AG04449 (cell line): ENCODE data around the gene ARID4B.
"Not testable (repeated sequence)": the region's sequence is repeated elsewhere in the genome, so short reads cannot be mapped to it uniquely, and the experiment has no call there.

ENCODE experiments used
- CTCF ChIA-PET: fragments of 350-600 bp; formaldehyde crosslinking; extraction: SDS; loops from one replicate; lab custom pipeline; 2021; ENCODE audit warnings: antibody characterized with exemption; lab: Yijun Ruan, JAX
- POLR2A ChIA-PET: fragments of 400-600, 350-600 bp; formaldehyde crosslinking; extraction: SDS; loops from one replicate; lab custom pipeline; 2020; ENCODE audit warnings: antibody characterized with exemption, inconsistent platforms; lab: Yijun Ruan, JAX
- DNase-seq: peaks from one replicate; pipeline ENCODE4 v3.0.0-alpha.2; 2010; ENCODE audit warnings: low read depth, low spot score
- H3K4me3 ChIP-seq: 2 replicates; pipeline ENCODE4 v1.5.1; 2011; ENCODE audit warnings: low read depth, mild to moderate bottlenecking, control low read depth, low read length
- TF ChIP-seq, protein P1 (sequence below): IDR thresholded peaks from one replicate; pipeline ENCODE4 v1.5.1; 2011; ENCODE audit warnings: mild to moderate bottlenecking, moderate library complexity, low read length, control low read depth, inconsistent platforms; ENCODE audit not compliant: insufficient read depth; ENCODE audit errors: missing control alignments

ARID4B gene

DNA sequence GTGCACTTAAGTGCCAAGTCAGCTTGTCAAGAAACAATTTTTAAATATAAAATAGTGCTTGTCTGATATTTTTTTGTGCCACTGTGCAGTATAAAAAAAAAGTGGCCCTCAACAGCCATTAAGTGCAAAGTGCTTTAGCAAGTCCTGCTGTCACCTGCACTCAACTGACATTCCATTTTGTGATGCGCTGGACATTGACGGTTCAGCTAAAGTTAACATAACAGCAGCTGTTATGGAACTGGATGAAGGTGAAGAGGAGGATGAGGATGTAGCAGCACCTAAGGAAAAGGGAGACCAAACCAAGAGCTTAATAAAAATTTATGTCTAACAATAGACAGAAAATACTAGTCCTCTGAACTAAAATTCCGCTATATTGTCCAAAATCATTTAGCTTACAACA is 159.6 kb downstream of the ARID4B start:
- no peak for DNase-seq
- TF ChIP-seq, protein P1, sequence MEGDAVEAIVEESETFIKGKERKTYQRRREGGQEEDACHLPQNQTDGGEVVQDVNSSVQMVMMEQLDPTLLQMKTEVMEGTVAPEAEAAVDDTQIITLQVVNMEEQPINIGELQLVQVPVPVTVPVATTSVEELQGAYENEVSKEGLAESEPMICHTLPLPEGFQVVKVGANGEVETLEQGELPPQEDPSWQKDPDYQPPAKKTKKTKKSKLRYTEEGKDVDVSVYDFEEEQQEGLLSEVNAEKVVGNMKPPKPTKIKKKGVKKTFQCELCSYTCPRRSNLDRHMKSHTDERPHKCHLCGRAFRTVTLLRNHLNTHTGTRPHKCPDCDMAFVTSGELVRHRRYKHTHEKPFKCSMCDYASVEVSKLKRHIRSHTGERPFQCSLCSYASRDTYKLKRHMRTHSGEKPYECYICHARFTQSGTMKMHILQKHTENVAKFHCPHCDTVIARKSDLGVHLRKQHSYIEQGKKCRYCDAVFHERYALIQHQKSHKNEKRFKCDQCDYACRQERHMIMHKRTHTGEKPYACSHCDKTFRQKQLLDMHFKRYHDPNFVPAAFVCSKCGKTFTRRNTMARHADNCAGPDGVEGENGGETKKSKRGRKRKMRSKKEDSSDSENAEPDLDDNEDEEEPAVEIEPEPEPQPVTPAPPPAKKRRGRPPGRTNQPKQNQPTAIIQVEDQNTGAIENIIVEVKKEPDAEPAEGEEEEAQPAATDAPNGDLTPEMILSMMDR, result no peak
- no peak overlapping the region for H3K4me3 ChIP-seq
- POLR2A ChIA-PET, result no interaction called here
- CTCF ChIA-PET, result interaction anchor here (1.3 kb wide), 1 partner anchor 249 kb away, joined by 5 read pairs; no protein-coding TSS in a partner anchor

DNA sequence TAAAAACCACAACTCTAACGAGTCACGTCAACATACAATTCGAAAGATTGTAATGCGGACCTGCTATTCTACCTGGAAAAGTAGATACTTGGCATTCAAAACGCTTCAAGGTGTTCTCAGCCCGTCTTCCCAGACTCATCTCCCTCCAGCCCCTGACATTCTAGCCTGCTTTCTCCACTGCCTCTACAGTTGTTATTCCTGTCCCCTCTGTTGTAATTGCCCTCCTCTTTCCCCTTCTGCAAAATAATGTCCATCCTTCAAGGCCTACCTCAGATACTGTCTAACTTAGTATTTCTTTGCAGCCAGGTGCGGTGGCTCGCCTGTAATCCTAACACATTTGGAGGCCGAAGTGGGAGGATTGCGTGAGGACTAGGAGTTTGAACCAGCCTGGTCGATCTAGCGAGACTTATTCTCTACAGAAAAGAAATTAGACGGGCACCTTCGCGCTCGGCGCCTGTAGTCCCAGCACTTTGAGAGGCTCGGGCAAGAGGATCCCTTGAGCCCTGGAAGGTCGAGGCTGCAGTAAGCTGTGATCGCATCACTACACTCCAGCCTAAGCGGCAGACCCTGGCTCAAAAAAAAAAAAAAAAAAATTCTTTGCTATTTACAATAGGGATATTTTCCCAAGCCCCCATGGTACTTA is 166.2 kb downstream of the ARID4B start:
- ChIA-PET CTCF (interaction anchor here (1.0 to 1.4 kb wide), 2 partner anchors 16 to 255 kb away, joined by 4 to 5 read pairs; no protein-coding TSS in a partner anchor), POLR2A (interaction anchor here (0.9 kb wide), 1 partner anchor 16 kb away, joined by 3 read pairs; no protein-coding TSS in a partner anchor)
- TF ChIP-seq, protein P1, result no peak
- no peak for DNase-seq
- peak overlapping the region; percentile 98 for H3K4me3 ChIP-seq

DNA sequence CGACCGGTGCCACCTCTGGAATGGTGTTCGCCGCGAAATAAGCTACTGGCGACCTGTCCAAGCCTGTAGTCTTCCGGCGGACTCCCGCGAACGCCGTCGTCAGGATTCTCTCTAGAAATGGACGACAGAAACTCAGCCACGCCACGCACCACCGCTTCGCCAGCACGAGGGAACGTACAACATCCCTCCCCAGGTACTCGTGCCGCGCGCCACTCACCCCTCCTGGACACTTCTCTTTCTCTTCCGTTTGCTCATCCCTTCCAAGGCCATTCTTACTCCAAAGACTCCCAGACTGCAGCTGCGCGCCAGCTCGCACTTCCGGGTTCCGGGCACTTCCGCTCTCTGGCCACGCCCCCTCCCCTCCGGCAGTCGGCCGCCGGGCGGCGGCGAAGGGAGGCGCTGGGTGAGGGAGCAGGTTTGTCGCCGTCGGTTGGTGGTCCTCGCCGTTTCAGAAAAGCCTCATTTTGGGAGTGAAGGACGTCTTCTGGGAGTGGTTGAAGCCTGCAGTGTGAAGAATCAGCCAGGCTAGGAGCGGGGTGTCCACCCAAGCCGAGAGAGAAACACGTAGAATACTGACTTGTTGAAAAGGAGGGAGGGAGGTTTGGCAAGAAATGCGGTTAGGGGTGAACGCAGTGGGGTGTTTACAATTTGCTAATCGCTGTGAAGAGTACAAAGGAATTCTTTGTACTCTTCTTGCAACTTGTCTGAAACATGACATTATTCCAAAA is 166.9 kb downstream of the ARID4B start, which contains the start of gene RBM34:
Gene RBM34 (minus strand): TSS at position 294 of the 728 bp plus-strand sequence. CDS start 24 bp downstream, at position 270.
- ChIA-PET POLR2A (interaction anchor here (0.5 to 2.0 kb wide), 11 partner anchors 11 to 662 kb away, joined by 3 to 5 read pairs (median 3); partner anchors contain the start of genes B3GALNT2, TBCE and TOMM20), CTCF (interaction anchor here (0.6 to 1.4 kb wide), 4 partner anchors 16 to 256 kb away, joined by 3 to 5 read pairs (median 4); no protein-coding TSS in a partner anchor)
- TF ChIP-seq, protein P1, result peak; percentile 40
- H3K4me3 ChIP-seq, result peak within 1 kb of the TSS; percentile 98
- peak; percentile 29 for DNase-seq

DNA sequence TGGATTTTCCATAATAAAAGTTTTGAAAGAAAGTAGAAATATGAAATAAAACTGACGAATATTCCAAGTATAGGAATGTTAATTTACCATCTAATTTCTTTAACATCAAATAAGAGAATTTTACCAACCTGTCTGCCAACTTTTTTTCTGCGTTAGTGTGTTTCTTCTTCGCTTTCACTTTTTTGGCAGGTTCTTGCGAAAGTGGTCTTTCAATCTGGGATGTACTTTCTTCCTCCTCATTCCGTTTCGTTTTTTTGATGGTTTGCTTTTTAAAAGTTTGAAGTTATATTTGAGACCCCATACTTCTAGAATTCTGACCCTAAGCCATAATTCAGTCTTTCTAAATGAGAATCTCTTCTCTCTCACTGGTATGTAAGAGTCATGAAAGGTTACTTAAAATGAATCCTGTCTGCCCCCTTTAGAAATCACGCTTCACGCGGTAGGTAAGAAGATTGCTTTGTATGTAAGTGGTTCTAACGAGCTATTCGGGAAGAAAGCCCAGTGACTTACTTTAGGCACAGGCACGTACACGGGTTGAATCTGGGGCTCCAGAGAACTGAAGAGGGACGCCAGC is 167.5 kb downstream of the ARID4B start:
- CTCF ChIA-PET, result interaction anchor here (0.6 to 1.4 kb wide), 4 partner anchors 15 to 256 kb away, joined by 3 to 5 read pairs (median 4); no protein-coding TSS in a partner anchor
- POLR2A ChIA-PET, result interaction anchor here (0.6 to 2.0 kb wide), 10 partner anchors 10 to 661 kb away, joined by 3 to 5 read pairs (median 3); partner anchors contain the start of genes B3GALNT2, TBCE and TOMM20
- no peak for DNase-seq
- TF ChIP-seq, protein P1, result no peak
- H3K4me3 ChIP-seq, result peak overlapping the region; percentile 98

DNA sequence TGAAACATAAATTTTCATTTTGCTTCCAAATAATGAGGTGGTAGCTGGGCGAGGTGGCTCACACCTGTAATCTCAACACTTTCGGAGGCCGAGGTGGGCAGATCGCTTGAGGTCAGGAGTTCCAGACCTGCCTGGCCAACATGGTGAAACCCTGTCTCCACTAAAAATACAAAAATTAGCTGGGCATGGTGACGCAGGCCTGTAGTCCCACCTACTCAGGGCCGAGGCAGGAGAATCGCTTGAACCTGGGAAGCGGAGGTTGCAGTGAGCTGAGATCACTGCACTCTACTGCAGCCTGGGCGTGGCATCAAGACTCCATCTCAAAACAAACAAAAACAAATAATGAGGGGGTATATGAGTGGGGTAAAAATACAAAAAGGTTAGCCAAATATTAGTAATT is 168.0 kb downstream of the ARID4B start:
- CTCF ChIA-PET, result interaction anchor here (1.4 kb wide), 1 partner anchor 67 kb away, joined by 3 read pairs; no protein-coding TSS in a partner anchor

DNA sequence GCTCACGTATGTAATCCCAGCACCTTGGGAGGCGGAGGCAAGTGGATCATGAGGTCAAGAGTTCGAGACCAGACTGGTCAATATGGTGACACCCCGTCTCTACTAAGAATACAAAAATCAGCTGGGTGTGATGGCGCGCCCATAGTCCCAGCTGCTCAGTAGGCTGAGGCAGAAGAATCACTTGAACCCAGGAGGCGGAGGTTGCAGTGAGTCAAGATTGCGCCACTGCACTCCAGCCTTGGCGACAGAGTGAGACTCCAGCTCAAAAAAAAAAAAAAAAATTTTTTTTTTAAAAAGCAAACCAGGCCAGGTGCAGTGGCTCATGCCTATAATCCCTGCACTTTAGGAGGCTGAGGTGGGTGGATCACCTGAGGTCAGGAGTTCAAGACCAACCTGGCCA is 168.7 kb downstream of the ARID4B start:
- H3K4me3 ChIP-seq, DNase-seq: not testable (repeated sequence)
- ChIA-PET CTCF (interaction anchor here (0.8 kb wide), 1 partner anchor 345 kb away, joined by 3 read pairs; the partner anchor contains the start of gene B3GALNT2), POLR2A (interaction anchor here (0.6 to 2.0 kb wide), 2 partner anchors 31 to 317 kb away, joined by 3 to 5 read pairs; partner anchors contain the start of gene TOMM20)

More for the DNA sequence above, 168.0 kb downstream of the ARID4B start:
- DNase-seq, result not testable (repeated sequence)
- peak overlapping the region; percentile 98 for H3K4me3 ChIP-seq
- POLR2A ChIA-PET, result interaction anchor here (2.0 kb wide), 1 partner anchor 31 kb away, joined by 5 read pairs; the partner anchor contains the start of gene TOMM20
